Natural killer cell (primary cell): ENCODE data around the gene SLC4A1AP. TPM values are rescaled to one million over a fixed set of nuclear protein-coding genes. Genes with fewer than 3 reads are reported as not detected.

Source experiments
- ATAC-seq, 3 donors: fragments of 150-1000 bp in 2 of 3; fragments of 200-7000 bp in 1 of 3; cut with Tn5 transposase; 1 replicate in 1 of 3; 2 replicates in 2 of 3; pipeline ENCODE4 v1.10.0; 2021; ENCODE audit warnings: mild to moderate bottlenecking in 2 of 3, moderate library complexity in 2 of 3
- DNase-seq, 2 donors: peaks; one replicate each; pipeline versions ENCODE4 v3.0.0 to v3.0.0-alpha.2; 2013 to 2021; ENCODE audit warnings: mixed read lengths in 1 of 2
- H3K27ac ChIP-seq: one replicate; pipeline ENCODE4 v1.5.1; 2013; ENCODE audit warnings: mild to moderate bottlenecking, low read length
- H3K27me3 ChIP-seq: one replicate; pipeline ENCODE4 v1.6.1; 2013; ENCODE audit warnings: low read length; ENCODE audit not compliant: control insufficient read depth, insufficient read depth
- H3K36me3 ChIP-seq: one replicate; pipeline ENCODE4 v1.6.1; 2013; ENCODE audit warnings: low read length; ENCODE audit not compliant: control insufficient read depth, insufficient read depth
- H3K4me1 ChIP-seq: one replicate; pipeline ENCODE4 v1.6.1; 2013; ENCODE audit warnings: low read length; ENCODE audit not compliant: control insufficient read depth, insufficient read depth
- H3K4me3 ChIP-seq: one replicate; pipeline ENCODE4 v1.5.1; 2013; ENCODE audit warnings: low read length
- H3K9me3 ChIP-seq: one replicate; pipeline ENCODE4 v1.6.1; 2013; ENCODE audit warnings: low read length; ENCODE audit not compliant: control insufficient read depth, insufficient read depth
- H3K27ac Mint-ChIP-seq, 2 donors: one replicate each; pipeline ENCODE4 v1.8.0; 2022; ENCODE audit warnings: mild to moderate bottlenecking in 2 of 2, mixed read lengths in 2 of 2, moderate library complexity in 1 of 2
- H3K27me3 Mint-ChIP-seq, 2 donors: one replicate each; pipeline ENCODE4 v1.8.0; 2022; ENCODE audit warnings: low read depth in 2 of 2, mixed read lengths in 2 of 2
- H3K36me3 Mint-ChIP-seq: one replicate; pipeline ENCODE4 v1.8.0; 2022; ENCODE audit warnings: mixed read lengths
- H3K4me1 Mint-ChIP-seq, 2 donors: one replicate each; pipeline ENCODE4 v1.8.0; 2022; ENCODE audit warnings: mixed read lengths in 2 of 2
- H3K4me3 Mint-ChIP-seq: one replicate; pipeline ENCODE4 v1.8.0; 2022; ENCODE audit warnings: mild to moderate bottlenecking, moderate library complexity, mixed read lengths
- H3K9me3 Mint-ChIP-seq, 2 donors: one replicate each; pipeline ENCODE4 v1.8.0; 2022; ENCODE audit warnings: mixed read lengths in 2 of 2
- WGBS: methylation state at CpG from one replicate; pipeline ENCODE4 v1.1.7; 2013; ENCODE audit warnings: missing lambda C conversion rate; ENCODE audit not compliant: insufficient coverage; 5-methylcytosine and 5-hydroxymethylcytosine counted together
- intact Hi-C: fragments of 100-400 bp; cut with micrococcal nuclease; formaldehyde crosslinking; loops from one replicate; pipeline ENCODE4 v1.14.2; 2022
- total RNA-seq, 4 donors: library from RNA; stranded (reverse); fragments of 120-200 nt in 1 of 4; gene quantifications; one replicate each; pipeline versions ENCODE4 v1.2.3 to v1.2.4, GENCODE V29; 2013 to 2022
- TF ChIP-seq, protein P1 (sequence below): fragments of 200-600 bp; IDR thresholded peaks from one replicate; pipeline ENCODE4 v1.8.0; 2022; ENCODE audit warnings: antibody characterized with exemption

Gene SLC4A1AP
- total RNA-seq, 3 donors from 2014 or later (not counting 1 experiment from before 2014, with no cell fraction given) = 22.0 to 26.0 (median 24.8) TPM

DNA sequence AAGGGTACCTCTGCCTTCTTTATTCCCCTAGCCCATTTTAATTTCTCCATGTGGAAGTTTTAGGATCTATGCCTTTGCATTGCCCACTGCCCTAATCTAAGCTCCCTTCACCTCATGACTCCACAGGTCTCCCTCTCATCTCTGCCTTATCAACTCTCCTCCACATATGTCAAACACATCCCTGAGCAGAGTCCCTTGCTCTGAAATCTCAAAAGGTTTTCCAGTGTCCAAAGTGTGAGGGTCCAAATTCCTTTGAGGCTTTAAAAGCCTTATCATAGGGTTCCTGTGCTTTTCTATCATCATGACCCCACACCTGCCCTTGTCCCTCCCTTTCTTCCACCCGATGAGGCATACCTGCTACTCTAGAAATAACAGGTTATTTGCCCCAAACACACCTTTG lies 38.6 kb downstream of the SLC4A1AP start:
- H3K27me3 Mint-ChIP-seq = no peaks in the 10 kb centered on the region
- Histone ChIP-seq H3K4me1 (peaks cover 6% of the 10 kb centered on the region), H3K27me3 (no peaks in the 10 kb centered on the region), H3K36me3 (peaks cover 3% of the 10 kb centered on the region), H3K4me3 (no peak overlapping the region), H3K9me3 (no peaks in the 10 kb centered on the region), H3K27ac (no peak overlapping the region)
- DNase-seq = no peak
- TF ChIP-seq, protein P1, sequence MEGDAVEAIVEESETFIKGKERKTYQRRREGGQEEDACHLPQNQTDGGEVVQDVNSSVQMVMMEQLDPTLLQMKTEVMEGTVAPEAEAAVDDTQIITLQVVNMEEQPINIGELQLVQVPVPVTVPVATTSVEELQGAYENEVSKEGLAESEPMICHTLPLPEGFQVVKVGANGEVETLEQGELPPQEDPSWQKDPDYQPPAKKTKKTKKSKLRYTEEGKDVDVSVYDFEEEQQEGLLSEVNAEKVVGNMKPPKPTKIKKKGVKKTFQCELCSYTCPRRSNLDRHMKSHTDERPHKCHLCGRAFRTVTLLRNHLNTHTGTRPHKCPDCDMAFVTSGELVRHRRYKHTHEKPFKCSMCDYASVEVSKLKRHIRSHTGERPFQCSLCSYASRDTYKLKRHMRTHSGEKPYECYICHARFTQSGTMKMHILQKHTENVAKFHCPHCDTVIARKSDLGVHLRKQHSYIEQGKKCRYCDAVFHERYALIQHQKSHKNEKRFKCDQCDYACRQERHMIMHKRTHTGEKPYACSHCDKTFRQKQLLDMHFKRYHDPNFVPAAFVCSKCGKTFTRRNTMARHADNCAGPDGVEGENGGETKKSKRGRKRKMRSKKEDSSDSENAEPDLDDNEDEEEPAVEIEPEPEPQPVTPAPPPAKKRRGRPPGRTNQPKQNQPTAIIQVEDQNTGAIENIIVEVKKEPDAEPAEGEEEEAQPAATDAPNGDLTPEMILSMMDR = no peak
- peaks cover 0 to 9% of the 10 kb centered on the region in 2 donors for H3K4me1 Mint-ChIP-seq
- 97% methylated on average over 1 of the region's 1 CpG for WGBS
- no peak overlapping the region for H3K27ac Mint-ChIP-seq
- H3K4me3 Mint-ChIP-seq = no peak overlapping the region
- ATAC-seq = no peak
- H3K36me3 Mint-ChIP-seq = no peaks in the 10 kb centered on the region
- no peaks in the 10 kb centered on the region for H3K9me3 Mint-ChIP-seq
- intact Hi-C loops = no loop called here

DNA sequence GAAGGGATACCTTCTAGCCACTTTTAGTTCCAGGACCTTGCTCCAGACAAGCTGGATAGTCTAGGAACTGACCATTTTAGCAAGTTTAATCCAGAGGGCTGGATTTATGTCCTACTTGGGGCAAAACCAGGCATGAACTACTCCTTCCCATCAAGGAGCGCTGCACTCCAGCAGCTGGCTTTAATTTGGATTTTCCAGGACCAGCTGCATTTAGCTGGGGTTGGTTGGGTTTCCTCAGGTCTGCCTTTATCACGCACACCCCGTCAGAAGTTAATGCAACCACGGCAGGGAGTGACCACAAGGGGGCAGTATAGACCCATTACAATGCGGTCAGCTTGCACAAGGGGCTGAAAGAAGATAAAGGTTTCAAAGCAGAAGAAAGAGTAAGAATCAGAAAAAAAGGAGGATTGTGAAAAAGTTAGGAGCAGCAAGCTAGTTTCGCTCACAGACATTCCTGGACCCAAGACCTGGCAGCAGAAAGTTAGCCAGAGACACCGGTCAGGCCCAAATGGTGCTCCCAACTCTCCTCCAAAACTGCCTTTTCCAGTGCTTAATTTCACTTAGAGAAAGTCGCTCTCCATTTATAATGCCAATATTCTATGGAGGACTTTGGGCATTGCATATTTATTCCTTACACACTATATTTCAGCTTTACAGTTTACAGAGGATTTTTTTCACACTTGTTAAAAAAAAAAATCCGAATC lies 40.1 kb downstream of the SLC4A1AP start:
- Histone ChIP-seq H3K27me3 (no peaks in the 10 kb centered on the region), H3K9me3 (no peaks in the 10 kb centered on the region), H3K27ac (no peak overlapping the region), H3K36me3 (no peaks in the 10 kb centered on the region), H3K4me3 (no peak overlapping the region), H3K4me1 (peaks cover 6% of the 10 kb centered on the region)
- peaks cover 0 to 9% of the 10 kb centered on the region in 2 donors for H3K4me1 Mint-ChIP-seq
- no peaks in the 10 kb centered on the region for H3K36me3 Mint-ChIP-seq
- 29% methylated on average over 7 of the region's 9 CpGs for WGBS
- no peaks in the 10 kb centered on the region for H3K9me3 Mint-ChIP-seq
- TF ChIP-seq, protein P1 = peak; percentile 95
- H3K27ac Mint-ChIP-seq = no peak overlapping the region
- intact Hi-C loops = loop anchor here (1.0 kb wide), 1 partner anchor 749 kb away; no protein-coding TSS in a partner anchor
- H3K4me3 Mint-ChIP-seq = no peak overlapping the region
- DNase-seq = peak; percentile 73 to 92
- no peaks in the 10 kb centered on the region for H3K27me3 Mint-ChIP-seq
- ATAC-seq = peak; percentile 91 to 98 (median 95)

DNA sequence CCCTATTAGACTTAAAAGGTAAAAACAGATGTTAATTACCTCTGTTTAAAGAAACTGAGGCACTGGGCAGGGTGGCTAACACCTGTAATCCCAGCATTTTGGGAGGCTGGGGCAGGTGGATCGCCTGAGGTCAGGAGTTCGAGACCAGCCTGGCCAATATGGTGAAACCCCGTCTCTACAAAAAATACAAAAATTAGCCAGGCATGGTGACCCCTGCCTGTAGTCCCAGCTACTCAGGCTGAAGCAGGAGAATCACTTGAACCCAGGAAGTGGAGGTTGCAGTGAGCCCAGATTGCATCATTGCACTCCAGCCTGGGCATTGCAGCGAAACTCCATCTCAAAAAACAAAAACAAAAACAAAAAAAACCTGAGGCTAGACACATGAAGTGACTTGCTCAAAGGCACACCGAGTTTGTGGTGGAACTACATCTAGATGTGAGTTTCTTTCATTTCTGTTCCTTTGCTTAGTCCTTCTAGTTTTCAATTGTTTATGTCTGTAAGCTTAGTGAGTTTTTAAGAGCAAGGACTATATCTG lies 40.7 kb downstream of the SLC4A1AP start:
- Mint-ChIP-seq H3K36me3 (no peaks in the 10 kb centered on the region), H3K9me3 (no peaks in the 10 kb centered on the region), H3K4me3 (no peak overlapping the region), H3K4me1 (peaks cover 0 to 9% of the 10 kb centered on the region in 2 donors), H3K27ac (no peak overlapping the region), H3K27me3 (no peaks in the 10 kb centered on the region)
- H3K36me3 ChIP-seq = no peaks in the 10 kb centered on the region
- peaks cover 6% of the 10 kb centered on the region for H3K4me1 ChIP-seq
- TF ChIP-seq, protein P1 = no peak
- no peak overlapping the region for H3K4me3 ChIP-seq
- no peaks in the 10 kb centered on the region for H3K27me3 ChIP-seq
- H3K9me3 ChIP-seq = no peaks in the 10 kb centered on the region
- intact Hi-C loops = no loop called here
- H3K27ac ChIP-seq = no peak overlapping the region
- WGBS = 95% methylated on average over 5 of the region's 5 CpGs
- ATAC-seq (no peak), DNase-seq (no peak)
